Liver (tissue), 9 donors: Measurements from ENCODE around the gene ZMYND11. TPM values are rescaled to one million over a fixed set of nuclear protein-coding genes. Genes with fewer than 3 reads are reported as not detected.

Source experiments
- DNase-seq: peaks from one replicate; pipeline ENCODE4 v3.0.0-alpha.2; 2017; ENCODE audit warnings: low spot score
- H3K27ac ChIP-seq, 2 donors: one replicate each; pipeline ENCODE4 v1.7.0; 2013; ENCODE audit warnings: inconsistent platforms in 2 of 2, low read length in 2 of 2, control low read depth in 1 of 2, low read depth in 1 of 2, mild to moderate bottlenecking in 1 of 2
- H3K27me3 ChIP-seq, 4 donors: one replicate each; pipeline versions ENCODE4 v1.6.1 to v1.7.0; 2013; ENCODE audit warnings: low read length in 3 of 4, inconsistent platforms in 1 of 4, mild to moderate bottlenecking in 1 of 4, moderate library complexity in 1 of 4; ENCODE audit not compliant: control insufficient read depth in 4 of 4, insufficient read depth in 4 of 4
- H3K36me3 ChIP-seq, 4 donors: one replicate each; pipeline versions ENCODE4 v1.6.1 to v1.7.0; 2013; ENCODE audit warnings: low read length in 3 of 4, mild to moderate bottlenecking in 3 of 4, low read depth in 1 of 4, moderate library complexity in 1 of 4; ENCODE audit not compliant: control insufficient read depth in 4 of 4, insufficient read depth in 3 of 4
- H3K4me1 ChIP-seq, 4 donors: one replicate each; pipeline versions ENCODE4 v1.6.1 to v1.7.0; 2013; ENCODE audit warnings: low read length in 3 of 4, mild to moderate bottlenecking in 3 of 4, moderate library complexity in 1 of 4; ENCODE audit not compliant: control insufficient read depth in 4 of 4, insufficient read depth in 4 of 4
- H3K4me3 ChIP-seq, 3 donors: one replicate each; pipeline versions ENCODE4 v1.6.1 to v1.7.0; 2013; ENCODE audit warnings: low read length in 3 of 3, control low read depth in 1 of 3, low read depth in 1 of 3, mild to moderate bottlenecking in 1 of 3
- H3K9ac ChIP-seq, 2 donors: one replicate each; pipeline ENCODE4 v1.7.0; 2013; ENCODE audit warnings: low read length in 2 of 2, mild to moderate bottlenecking in 2 of 2, moderate library complexity in 2 of 2, control low read depth in 1 of 2, low read depth in 1 of 2
- H3K9me3 ChIP-seq, 4 donors: one replicate each; pipeline versions ENCODE4 v1.6.1 to v1.7.0; 2013; ENCODE audit warnings: low read length in 3 of 4; ENCODE audit not compliant: control insufficient read depth in 4 of 4
- EGR1 ChIP-seq, 2 donors: IDR thresholded peaks; 2 replicates each; pipeline ENCODE4 v1.6.1; 2016 to 2018; ENCODE audit warnings: antibody characterized with exemption in 2 of 2, low read depth in 2 of 2
- FOXA1 ChIP-seq: IDR thresholded peaks from 2 replicates; pipeline ENCODE4 v1.6.1; 2016; ENCODE audit warnings: antibody characterized with exemption
- FOXA2 ChIP-seq: IDR thresholded peaks from 2 replicates; pipeline ENCODE4 v1.6.1; 2016; ENCODE audit warnings: antibody characterized with exemption
- GABPA ChIP-seq, 2 donors: IDR thresholded peaks in 1 of 2; conservative IDR thresholded peaks in 1 of 2; 2 replicates each; pipeline ENCODE4 v1.6.1; 2016; ENCODE audit warnings: antibody characterized with exemption in 2 of 2, mild to moderate bottlenecking in 1 of 2, moderate library complexity in 1 of 2
- HNF4A ChIP-seq, 2 donors: conservative IDR thresholded peaks; 2 replicates each; pipeline ENCODE4 v1.6.1; 2016; ENCODE audit warnings: antibody characterized with exemption in 2 of 2, mild to moderate bottlenecking in 2 of 2
- HNF4G ChIP-seq: IDR thresholded peaks from 2 replicates; pipeline ENCODE4 v1.6.1; 2016; ENCODE audit warnings: antibody characterized with exemption
- JUND ChIP-seq, 2 donors: IDR thresholded peaks; 2 replicates each; pipeline ENCODE4 v1.6.1; 2016; ENCODE audit warnings: antibody characterized with exemption in 2 of 2
- NR2F2 ChIP-seq: IDR thresholded peaks from 2 replicates; pipeline ENCODE4 v1.6.1; 2016; ENCODE audit warnings: antibody characterized with exemption
- RXRA ChIP-seq, 2 donors: IDR thresholded peaks; 2 replicates each; pipeline ENCODE4 v1.6.1; 2017 to 2018; ENCODE audit warnings: antibody characterized with exemption in 2 of 2, mild to moderate bottlenecking in 1 of 2
- SP1 ChIP-seq: IDR thresholded peaks from 2 replicates; pipeline ENCODE4 v1.6.1; 2018; ENCODE audit warnings: antibody characterized with exemption, mild to moderate bottlenecking
- TAF1 ChIP-seq: conservative IDR thresholded peaks from 2 replicates; pipeline ENCODE4 v1.6.1; 2016; ENCODE audit warnings: antibody characterized with exemption, mild to moderate bottlenecking
- WGBS: extraction: QIAGEN DNeasy Blood & Tissue Kit; methylation state at CpG from one replicate; pipeline ENCODE4 v1.1.7; 2013; 5-methylcytosine and 5-hydroxymethylcytosine counted together
- polyA plus RNA-seq, 2 donors: library from polyadenylated mRNA; stranded (reverse) in 1 of 2; unstranded in 1 of 2; fragments of 200-250 nt in 1 of 2; fragments of >200 nt in 1 of 2; fragmentation: Nextera tagmentation in 1 of 2; extraction: Ambion mirVana in 1 of 2; gene quantifications; one replicate each; pipeline versions ENCODE4 v1.2.1 to v1.2.3, GENCODE V29; 2013 to 2015
- total RNA-seq, 2 donors: library from RNA; depleted of rRNA; stranded (reverse); fragments of >200 nt; gene quantifications; one replicate each; pipeline ENCODE4 v1.2.3, GENCODE V29; 2014
- TF ChIP-seq, protein P1 (sequence below): IDR thresholded peaks from 2 replicates; pipeline ENCODE4 v1.6.1; 2016; ENCODE audit warnings: antibody characterized with exemption
- TF ChIP-seq, protein P2 (sequence below): IDR thresholded peaks from 2 replicates; pipeline ENCODE4 v1.6.1; 2016; ENCODE audit warnings: antibody characterized with exemption, mild to moderate bottlenecking
- TF ChIP-seq, protein P3 (sequence below): IDR thresholded peaks from 2 replicates; pipeline ENCODE4 v1.6.1; 2016; ENCODE audit warnings: antibody characterized with exemption
- TF ChIP-seq, protein P4 (sequence below): IDR thresholded peaks from 2 replicates; pipeline ENCODE4 v1.6.1; 2016; ENCODE audit warnings: antibody characterized with exemption
- TF ChIP-seq, protein P5 (sequence below): fragments of 150-350 bp; IDR thresholded peaks from 2 replicates; pipeline ENCODE4 v1.5.1; 2017; ENCODE audit warnings: improper control_type of control experiment, low read depth, low read length; ENCODE audit not compliant: missing input control
- donor health status: healthy.
- donor health status: healthy.
- donor health status: healthy.
- donor health status: healthy.
- donor health status: healthy.

Gene ZMYND11
- total and polyA plus RNA-seq, 4 donors, result 13.2 to 34.3 (median 16.9) TPM

DNA sequence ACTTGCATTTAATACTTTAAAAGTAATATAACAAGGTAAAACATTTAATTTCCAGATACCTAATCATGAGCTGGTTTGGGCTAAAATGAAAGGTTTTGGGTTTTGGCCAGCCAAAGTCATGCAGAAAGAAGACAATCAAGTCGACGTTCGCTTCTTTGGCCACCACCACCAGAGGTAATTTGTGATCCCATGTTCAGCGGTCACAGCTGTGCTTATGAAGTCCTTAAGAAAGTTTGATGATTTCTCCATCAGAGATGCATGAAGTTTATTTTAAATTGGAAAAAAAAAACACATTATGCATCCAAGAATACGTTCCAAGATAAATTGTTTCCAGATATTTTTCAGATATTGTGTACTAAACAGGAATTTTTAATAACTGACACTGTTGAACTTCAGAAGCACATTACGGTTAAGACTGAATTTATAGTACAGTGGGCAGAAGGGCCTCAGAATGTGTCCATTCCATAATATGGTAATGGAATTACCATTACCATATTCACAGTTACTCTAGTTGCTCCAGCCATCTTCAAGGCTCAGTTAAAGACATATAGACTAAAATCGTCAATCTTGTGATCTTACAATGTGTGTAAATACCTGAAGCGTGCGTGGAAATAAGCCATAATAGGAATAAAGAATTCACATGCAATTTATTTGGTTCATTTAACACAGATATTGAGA is 106.8 kb downstream of the ZMYND11 start:
- no peaks in the 10 kb centered on the region for H3K9me3 ChIP-seq
- 86% methylated on average over 9 of the region's 9 CpGs for WGBS

DNA sequence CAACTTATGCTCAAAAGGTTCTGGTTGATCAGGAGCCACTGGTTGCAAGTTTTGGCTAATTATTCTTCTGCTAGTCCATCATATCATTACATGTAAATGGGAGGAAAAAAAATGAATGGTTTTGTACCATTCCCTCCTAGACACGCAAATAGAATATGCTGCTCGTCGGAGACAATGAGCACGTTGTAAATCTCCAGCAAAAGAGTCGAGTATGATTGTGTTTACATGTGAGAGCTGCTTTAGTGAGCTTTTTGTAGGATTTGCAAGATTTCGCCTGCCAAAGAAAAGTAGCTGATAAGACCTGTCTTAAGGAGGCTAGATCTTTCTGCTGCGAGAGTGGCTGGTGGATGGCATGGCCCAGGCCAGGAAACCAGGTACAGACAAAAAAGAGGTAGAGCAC is 109.0 kb downstream of the ZMYND11 start:
- peaks cover 5 to 49% (median 26%) of the 10 kb centered on the region in 4 donors for H3K36me3 ChIP-seq
- TF ChIP-seq, protein P1, sequence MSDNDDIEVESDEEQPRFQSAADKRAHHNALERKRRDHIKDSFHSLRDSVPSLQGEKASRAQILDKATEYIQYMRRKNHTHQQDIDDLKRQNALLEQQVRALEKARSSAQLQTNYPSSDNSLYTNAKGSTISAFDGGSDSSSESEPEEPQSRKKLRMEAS, result no peak
- TF ChIP-seq, protein P2, sequence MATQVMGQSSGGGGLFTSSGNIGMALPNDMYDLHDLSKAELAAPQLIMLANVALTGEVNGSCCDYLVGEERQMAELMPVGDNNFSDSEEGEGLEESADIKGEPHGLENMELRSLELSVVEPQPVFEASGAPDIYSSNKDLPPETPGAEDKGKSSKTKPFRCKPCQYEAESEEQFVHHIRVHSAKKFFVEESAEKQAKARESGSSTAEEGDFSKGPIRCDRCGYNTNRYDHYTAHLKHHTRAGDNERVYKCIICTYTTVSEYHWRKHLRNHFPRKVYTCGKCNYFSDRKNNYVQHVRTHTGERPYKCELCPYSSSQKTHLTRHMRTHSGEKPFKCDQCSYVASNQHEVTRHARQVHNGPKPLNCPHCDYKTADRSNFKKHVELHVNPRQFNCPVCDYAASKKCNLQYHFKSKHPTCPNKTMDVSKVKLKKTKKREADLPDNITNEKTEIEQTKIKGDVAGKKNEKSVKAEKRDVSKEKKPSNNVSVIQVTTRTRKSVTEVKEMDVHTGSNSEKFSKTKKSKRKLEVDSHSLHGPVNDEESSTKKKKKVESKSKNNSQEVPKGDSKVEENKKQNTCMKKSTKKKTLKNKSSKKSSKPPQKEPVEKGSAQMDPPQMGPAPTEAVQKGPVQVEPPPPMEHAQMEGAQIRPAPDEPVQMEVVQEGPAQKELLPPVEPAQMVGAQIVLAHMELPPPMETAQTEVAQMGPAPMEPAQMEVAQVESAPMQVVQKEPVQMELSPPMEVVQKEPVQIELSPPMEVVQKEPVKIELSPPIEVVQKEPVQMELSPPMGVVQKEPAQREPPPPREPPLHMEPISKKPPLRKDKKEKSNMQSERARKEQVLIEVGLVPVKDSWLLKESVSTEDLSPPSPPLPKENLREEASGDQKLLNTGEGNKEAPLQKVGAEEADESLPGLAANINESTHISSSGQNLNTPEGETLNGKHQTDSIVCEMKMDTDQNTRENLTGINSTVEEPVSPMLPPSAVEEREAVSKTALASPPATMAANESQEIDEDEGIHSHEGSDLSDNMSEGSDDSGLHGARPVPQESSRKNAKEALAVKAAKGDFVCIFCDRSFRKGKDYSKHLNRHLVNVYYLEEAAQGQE, result no peak
- TF ChIP-seq FOXA2, result no peak
- no peak for TF ChIP-seq JUND (IDR thresholded peaks at IDR 0.05)
- TF ChIP-seq HNF4G, result no peak
- no peak for TF ChIP-seq HNF4A (conservative IDR thresholded peaks at IDR 0.05)
- no peak for TF ChIP-seq EGR1 (IDR thresholded peaks at IDR 0.05; ENCODE audit: low read depth in 2 of 2)
- TF ChIP-seq, protein P3, sequence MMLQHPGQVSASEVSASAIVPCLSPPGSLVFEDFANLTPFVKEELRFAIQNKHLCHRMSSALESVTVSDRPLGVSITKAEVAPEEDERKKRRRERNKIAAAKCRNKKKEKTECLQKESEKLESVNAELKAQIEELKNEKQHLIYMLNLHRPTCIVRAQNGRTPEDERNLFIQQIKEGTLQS, result no peak
- no peak for TF ChIP-seq TAF1
- TF ChIP-seq FOXA1, result no peak

More for the DNA sequence above, 106.8 kb downstream of the ZMYND11 start:
- DNase-seq, result no peak
- H3K36me3 ChIP-seq, result peaks cover 1 to 34% (median 19%) of the 10 kb centered on the region in 4 donors
- no peaks in the 10 kb centered on the region for H3K27me3 ChIP-seq
- TF ChIP-seq JUND (IDR thresholded peaks at IDR 0.05), result no peak
- TF ChIP-seq, protein P4, sequence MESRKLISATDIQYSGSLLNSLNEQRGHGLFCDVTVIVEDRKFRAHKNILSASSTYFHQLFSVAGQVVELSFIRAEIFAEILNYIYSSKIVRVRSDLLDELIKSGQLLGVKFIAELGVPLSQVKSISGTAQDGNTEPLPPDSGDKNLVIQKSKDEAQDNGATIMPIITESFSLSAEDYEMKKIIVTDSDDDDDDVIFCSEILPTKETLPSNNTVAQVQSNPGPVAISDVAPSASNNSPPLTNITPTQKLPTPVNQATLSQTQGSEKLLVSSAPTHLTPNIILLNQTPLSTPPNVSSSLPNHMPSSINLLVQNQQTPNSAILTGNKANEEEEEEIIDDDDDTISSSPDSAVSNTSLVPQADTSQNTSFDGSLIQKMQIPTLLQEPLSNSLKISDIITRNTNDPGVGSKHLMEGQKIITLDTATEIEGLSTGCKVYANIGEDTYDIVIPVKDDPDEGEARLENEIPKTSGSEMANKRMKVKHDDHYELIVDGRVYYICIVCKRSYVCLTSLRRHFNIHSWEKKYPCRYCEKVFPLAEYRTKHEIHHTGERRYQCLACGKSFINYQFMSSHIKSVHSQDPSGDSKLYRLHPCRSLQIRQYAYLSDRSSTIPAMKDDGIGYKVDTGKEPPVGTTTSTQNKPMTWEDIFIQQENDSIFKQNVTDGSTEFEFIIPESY, result no peak
- no peak for TF ChIP-seq HNF4A (conservative IDR thresholded peaks at IDR 0.05)
- TF ChIP-seq, protein P2, result no peak
- no peak for TF ChIP-seq HNF4G
- TF ChIP-seq GABPA (IDR thresholded peaks at IDR 0.05 in 1 of 2, conservative IDR thresholded peaks at IDR 0.05 in 1 of 2), result no peak
- TF ChIP-seq RXRA (IDR thresholded peaks at IDR 0.05), result no peak
- TF ChIP-seq, protein P5, sequence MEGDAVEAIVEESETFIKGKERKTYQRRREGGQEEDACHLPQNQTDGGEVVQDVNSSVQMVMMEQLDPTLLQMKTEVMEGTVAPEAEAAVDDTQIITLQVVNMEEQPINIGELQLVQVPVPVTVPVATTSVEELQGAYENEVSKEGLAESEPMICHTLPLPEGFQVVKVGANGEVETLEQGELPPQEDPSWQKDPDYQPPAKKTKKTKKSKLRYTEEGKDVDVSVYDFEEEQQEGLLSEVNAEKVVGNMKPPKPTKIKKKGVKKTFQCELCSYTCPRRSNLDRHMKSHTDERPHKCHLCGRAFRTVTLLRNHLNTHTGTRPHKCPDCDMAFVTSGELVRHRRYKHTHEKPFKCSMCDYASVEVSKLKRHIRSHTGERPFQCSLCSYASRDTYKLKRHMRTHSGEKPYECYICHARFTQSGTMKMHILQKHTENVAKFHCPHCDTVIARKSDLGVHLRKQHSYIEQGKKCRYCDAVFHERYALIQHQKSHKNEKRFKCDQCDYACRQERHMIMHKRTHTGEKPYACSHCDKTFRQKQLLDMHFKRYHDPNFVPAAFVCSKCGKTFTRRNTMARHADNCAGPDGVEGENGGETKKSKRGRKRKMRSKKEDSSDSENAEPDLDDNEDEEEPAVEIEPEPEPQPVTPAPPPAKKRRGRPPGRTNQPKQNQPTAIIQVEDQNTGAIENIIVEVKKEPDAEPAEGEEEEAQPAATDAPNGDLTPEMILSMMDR, result no peak
- TF ChIP-seq FOXA2, result no peak
- TF ChIP-seq EGR1 (IDR thresholded peaks at IDR 0.05; ENCODE audit: low read depth in 2 of 2), result no peak
- no peak for TF ChIP-seq TAF1
- no peak for TF ChIP-seq NR2F2
- TF ChIP-seq SP1, result no peak
- H3K4me1 ChIP-seq, result no peaks in the 10 kb centered on the region
- no peak overlapping the region for H3K9ac ChIP-seq
- H3K27ac ChIP-seq, result no peak overlapping the region
- H3K4me3 ChIP-seq, result no peak overlapping the region

More for the DNA sequence above, 109.0 kb downstream of the ZMYND11 start:
- H3K4me3 ChIP-seq, result no peak overlapping the region
- H3K27me3 ChIP-seq, result no peaks in the 10 kb centered on the region
- H3K27ac ChIP-seq, result no peak overlapping the region
- 96% methylated on average over 7 of the region's 7 CpGs for WGBS
- no peaks in the 10 kb centered on the region for H3K4me1 ChIP-seq
- no peak overlapping the region for H3K9ac ChIP-seq
- DNase-seq, result no peak
- H3K9me3 ChIP-seq, result no peaks in the 10 kb centered on the region
